A673 (cell line): ENCODE results near the gene ATF1. TPM values are rescaled to one million over a fixed set of nuclear protein-coding genes. Genes with fewer than 3 reads are reported as not detected.
"Not testable (repeated sequence)": the region's sequence is repeated elsewhere in the genome, so short reads cannot be mapped to it uniquely, and the experiment has no call there.

ENCODE experiments used
- BruUV-seq: library from RNA; stranded (reverse); fragments of 400-500 nt; replicated peaks from 2 replicates; lab custom pipeline; 2021; lab: Mats Ljungman, UMichigan
- CTCF ChIA-PET: fragments of 300-600 bp; sonication (Branson Sonifier 250); formaldehyde crosslinking; loops from one replicate; lab custom pipeline; 2022; ENCODE audit warnings: antibody characterized with exemption; lab: Charles Lee
- POLR2A ChIA-PET: fragments of 300-600 bp; sonication (Branson Sonifier 250); formaldehyde crosslinking; loops from one replicate; lab custom pipeline; 2022; ENCODE audit warnings: antibody characterized with exemption; ENCODE audit not compliant: low non-redundant PET; lab: Charles Lee
- DNase-seq: peaks from one replicate; pipeline ENCODE4 v3.0.0-alpha.2; 2015; ENCODE audit warnings: low spot score
- H3K27ac ChIP-seq: fragments of 200-600 bp; sonication (generic); 2 replicates; pipeline ENCODE4 v1.5.1; 2016; ENCODE audit warnings: mixed run types, low read depth, mild to moderate bottlenecking, mixed read lengths, antibody characterized with exemption, low read length; ENCODE audit not compliant: poor library complexity, severe bottlenecking
- H3K27me3 ChIP-seq: fragments of 200-600 bp; sonication (generic); replicated peaks from 2 replicates; pipeline ENCODE4 v1.6.1; 2017; ENCODE audit warnings: mixed run types, low read depth, mild to moderate bottlenecking, mixed read lengths, antibody characterized with exemption, low read length; ENCODE audit not compliant: insufficient read depth, poor library complexity
- H3K36me3 ChIP-seq: fragments of 200-600 bp; sonication (generic); 2 replicates; pipeline ENCODE4 v1.6.1; 2016; ENCODE audit warnings: mixed run types, mild to moderate bottlenecking, mixed read lengths, antibody characterized with exemption, low read length; ENCODE audit not compliant: insufficient read depth, poor library complexity, severe bottlenecking
- H3K4me1 ChIP-seq: fragments of 200-600 bp; sonication (generic); 2 replicates; pipeline ENCODE4 v1.6.1; 2017; ENCODE audit warnings: mixed run types, mild to moderate bottlenecking, mixed read lengths, antibody characterized with exemption, low read length; ENCODE audit not compliant: insufficient read depth, poor library complexity, severe bottlenecking
- H3K4me3 ChIP-seq: fragments of 200-600 bp; sonication (generic); 2 replicates; pipeline ENCODE4 v1.5.1; 2016; ENCODE audit warnings: low read depth, mixed run types, mild to moderate bottlenecking, mixed read lengths, low read length; ENCODE audit not compliant: poor library complexity, severe bottlenecking
- H3K9me3 ChIP-seq: fragments of 200-600 bp; sonication (generic); 2 replicates; pipeline ENCODE4 v1.6.1; 2016; ENCODE audit warnings: mixed run types, low read depth, mild to moderate bottlenecking, mixed read lengths, antibody characterized with exemption, low read length; ENCODE audit not compliant: poor library complexity, severe bottlenecking
- EZH2 ChIP-seq: fragments of 200-600 bp; sonication (generic); IDR thresholded peaks from 2 replicates; pipeline ENCODE4 v1.6.1; 2017; ENCODE audit warnings: borderline replicate concordance, low read depth, mild to moderate bottlenecking, mixed read lengths, antibody characterized with exemption, low read length; ENCODE audit not compliant: poor library complexity, severe bottlenecking
- intact Hi-C: fragments of 100-400 bp; cut with micrococcal nuclease; formaldehyde crosslinking; loops from one replicate; pipeline ENCODE4 v1.10.0; 2022; ENCODE audit not compliant: unreplicated experiment
- total RNA-seq: library from RNA; stranded (reverse); gene quantifications from 2 replicates; pipeline ENCODE4 v1.2.3, GENCODE V29; 2021
- TF ChIP-seq, protein P1 (sequence below): fragments of 300-800, 200-600 bp; sonication (generic); conservative IDR thresholded peaks from 2 replicates; pipeline ENCODE4 v1.5.1; 2017; ENCODE audit warnings: low read depth, mild to moderate bottlenecking, antibody characterized with exemption, low read length, moderate library complexity, mixed read lengths

The ATF1 gene
- total RNA-seq, 1 experiment from 2014 or later = 42.3 TPM

DNA sequence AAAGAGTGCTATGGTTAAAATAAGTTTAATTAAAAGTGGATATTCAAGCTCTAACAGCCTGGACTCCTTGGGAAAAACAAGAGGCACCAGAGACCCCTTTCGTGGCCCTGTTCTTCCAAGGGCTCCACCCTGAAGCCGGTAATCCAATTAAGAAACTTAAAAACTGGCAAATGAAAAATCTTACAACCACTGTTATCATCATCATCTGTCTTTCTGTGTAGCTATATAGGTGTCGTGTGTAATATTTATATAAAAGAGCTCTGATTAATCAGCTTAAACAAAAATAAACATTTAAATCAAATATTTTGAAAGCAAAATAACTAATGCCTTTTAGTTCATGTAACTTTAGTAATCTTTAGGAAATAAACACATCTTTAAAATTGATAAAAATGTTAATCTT, 4.5 kb downstream of the ATF1 start:
- no TSS peak for BruUV-seq
- H3K4me1 ChIP-seq = peaks cover 13% of the 10 kb centered on the region
- H3K36me3 ChIP-seq = no peaks in the 10 kb centered on the region
- DNase-seq = no peak
- no peak overlapping the region for H3K27ac ChIP-seq
- intact Hi-C loops = no loop called here
- ChIA-PET POLR2A (no interaction called here), CTCF (no interaction called here)
- no peak overlapping the region for H3K4me3 ChIP-seq
- H3K9me3 ChIP-seq = no peaks in the 10 kb centered on the region
- no peaks in the 10 kb centered on the region for H3K27me3 ChIP-seq
- no peak for TF ChIP-seq EZH2
- TF ChIP-seq, protein P1, sequence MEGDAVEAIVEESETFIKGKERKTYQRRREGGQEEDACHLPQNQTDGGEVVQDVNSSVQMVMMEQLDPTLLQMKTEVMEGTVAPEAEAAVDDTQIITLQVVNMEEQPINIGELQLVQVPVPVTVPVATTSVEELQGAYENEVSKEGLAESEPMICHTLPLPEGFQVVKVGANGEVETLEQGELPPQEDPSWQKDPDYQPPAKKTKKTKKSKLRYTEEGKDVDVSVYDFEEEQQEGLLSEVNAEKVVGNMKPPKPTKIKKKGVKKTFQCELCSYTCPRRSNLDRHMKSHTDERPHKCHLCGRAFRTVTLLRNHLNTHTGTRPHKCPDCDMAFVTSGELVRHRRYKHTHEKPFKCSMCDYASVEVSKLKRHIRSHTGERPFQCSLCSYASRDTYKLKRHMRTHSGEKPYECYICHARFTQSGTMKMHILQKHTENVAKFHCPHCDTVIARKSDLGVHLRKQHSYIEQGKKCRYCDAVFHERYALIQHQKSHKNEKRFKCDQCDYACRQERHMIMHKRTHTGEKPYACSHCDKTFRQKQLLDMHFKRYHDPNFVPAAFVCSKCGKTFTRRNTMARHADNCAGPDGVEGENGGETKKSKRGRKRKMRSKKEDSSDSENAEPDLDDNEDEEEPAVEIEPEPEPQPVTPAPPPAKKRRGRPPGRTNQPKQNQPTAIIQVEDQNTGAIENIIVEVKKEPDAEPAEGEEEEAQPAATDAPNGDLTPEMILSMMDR = no peak

DNA sequence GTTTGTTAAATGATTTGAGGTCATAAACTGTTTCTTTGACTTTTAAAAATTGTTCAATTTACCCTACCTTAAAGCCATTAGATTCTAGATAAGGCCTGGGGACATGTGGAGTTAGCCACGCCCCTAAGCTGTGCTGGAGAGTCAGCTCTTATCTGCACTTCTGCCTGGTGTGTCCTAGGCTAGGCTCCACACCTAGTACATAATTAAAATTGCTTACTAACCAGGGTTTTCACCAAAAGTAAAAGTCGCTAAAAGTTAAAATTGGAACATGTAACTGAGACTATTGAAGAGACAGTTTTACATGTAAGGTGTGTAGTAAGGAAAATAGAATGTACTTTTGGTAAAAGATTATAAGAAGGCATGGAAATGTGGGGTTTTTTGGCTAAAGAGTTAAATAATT, 4.9 kb downstream of the ATF1 start:
- H3K36me3 ChIP-seq, CTCF ChIA-PET, intact Hi-C loops, H3K27me3 ChIP-seq, H3K4me3 ChIP-seq, H3K9me3 ChIP-seq, H3K27ac ChIP-seq, BruUV-seq, DNase-seq: not testable (repeated sequence)
- peaks cover 13% of the 10 kb centered on the region for H3K4me1 ChIP-seq
- POLR2A ChIA-PET = interaction anchor here (0.6 kb wide), 1 partner anchor 295 kb away, joined by 3 read pairs; no protein-coding TSS in a partner anchor

DNA sequence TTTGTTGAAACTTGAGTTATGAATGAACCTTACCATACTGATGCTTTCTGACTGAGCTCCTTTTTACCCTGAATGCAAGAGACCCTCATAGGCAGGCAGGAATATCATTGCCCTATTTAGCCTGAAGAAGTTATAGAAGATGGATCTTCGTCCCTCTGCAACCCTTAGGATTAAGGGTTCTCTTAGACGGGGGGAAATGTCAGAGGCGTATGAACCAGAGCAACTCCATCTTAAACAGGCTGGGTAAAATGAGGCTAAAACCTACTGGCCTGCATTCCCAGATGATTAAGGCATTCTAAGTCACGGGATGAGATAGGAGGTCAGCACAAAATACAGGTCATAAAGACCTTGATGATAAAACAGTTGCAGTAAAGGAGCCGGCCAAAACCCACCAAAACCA, 7.5 kb downstream of the ATF1 start:
- no peaks in the 10 kb centered on the region for H3K36me3 ChIP-seq
- no peak overlapping the region for H3K27ac ChIP-seq
- no peaks in the 10 kb centered on the region for H3K9me3 ChIP-seq
- ChIA-PET CTCF (no interaction called here), POLR2A (no interaction called here)
- peaks cover 9% of the 10 kb centered on the region for H3K4me1 ChIP-seq
- no peak for DNase-seq
- intact Hi-C loops = no loop called here
- TF ChIP-seq, protein P1 = no peak
- no peak for TF ChIP-seq EZH2
- no peaks in the 10 kb centered on the region for H3K27me3 ChIP-seq
- BruUV-seq = no TSS peak
- H3K4me3 ChIP-seq = no peak overlapping the region

DNA sequence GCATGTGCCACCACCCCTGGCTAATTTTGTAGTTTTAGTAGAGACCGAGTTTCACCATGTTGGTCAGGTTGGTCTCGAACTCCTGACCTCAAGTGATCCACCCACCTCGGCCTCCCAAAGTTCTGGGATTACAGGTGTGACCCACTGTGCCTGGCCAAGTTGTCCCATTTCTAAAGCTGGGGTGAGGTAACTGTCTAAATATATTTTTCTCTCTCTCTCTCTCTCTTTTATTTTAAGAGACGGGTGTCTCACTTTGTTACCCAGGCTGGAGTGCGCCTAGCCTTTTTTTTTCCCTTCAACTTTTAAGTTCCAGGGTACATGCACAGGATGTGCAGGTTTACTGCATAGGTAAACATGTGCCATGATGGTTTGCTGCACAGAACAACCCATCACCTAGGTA, 8.6 kb downstream of the ATF1 start:
- Histone ChIP-seq H3K9me3 (no peaks in the 10 kb centered on the region), H3K4me3 (no peak overlapping the region), H3K27me3 (no peaks in the 10 kb centered on the region), H3K27ac (no peak overlapping the region), H3K4me1 (peaks cover 9% of the 10 kb centered on the region), H3K36me3 (no peaks in the 10 kb centered on the region)
- ChIA-PET POLR2A (no interaction called here), CTCF (no interaction called here)
- no TSS peak for BruUV-seq
- no peak for DNase-seq
- intact Hi-C loops = no loop called here
- TF ChIP-seq EZH2 = no peak
- TF ChIP-seq, protein P1 = no peak
